ENCODE measurements around the gene MACROD1. TPM values are rescaled to one million over a fixed set of nuclear protein-coding genes. Genes with fewer than 3 reads are reported as not detected.

Gene MACROD1
- total RNA-seq, 2 donors from 2014 or later = 11.0 to 25.3 TPM

GRCh38 chr11:63952570-63952969 lies 213.3 kb downstream of the MACROD1 start:
- ATAC-seq = no peak
- Mint-ChIP-seq H3K9me3 (no peaks in the 10 kb centered on the region), H3K36me3 (peaks cover 0 to under 1% of the 10 kb centered on the region in 2 donors), H3K27ac (peak overlapping the region in 1 of 2 donors; percentile 68)
- no peak for DNase-seq (ENCODE audit: low spot score in 2 of 2)

- H3K9me3 Mint-ChIP-seq = no peaks in the 10 kb centered on the region
- ATAC-seq (peak; percentile 70 to 76), DNase-seq (ENCODE audit: low spot score in 2 of 2) (no peak)
- H3K27ac Mint-ChIP-seq = peak overlapping the region; percentile 75 to 85
- no peaks in the 10 kb centered on the region for H3K36me3 Mint-ChIP-seq
Measured at GRCh38 chr11:63951779-63952536, 214.0 kb downstream of the MACROD1 start.

Other genes starting within 250 kb of the MACROD1 start
- under 1 TPM; 0.09 to 0.99 TPM for gene RCOR2, start 248.9 kb downstream of the MACROD1 start, total RNA-seq
- gene NAA40, start 227.1 kb downstream of the MACROD1 start, total RNA-seq = 10 to 100 TPM; 23.5 to 25.4 TPM
- 100 to 1,000 TPM; 498 to 568 TPM for gene COX8A, start 191.5 kb downstream of the MACROD1 start, total RNA-seq
- gene OTUB1, start 179.7 kb downstream of the MACROD1 start, total RNA-seq = 10 to 100 TPM; 60.0 to 86.4 TPM
- gene FLRT1, start 130.2 kb downstream of the MACROD1 start, total RNA-seq = not detected
- gene STIP1, start 20.1 kb upstream of the MACROD1 start, total RNA-seq = 100 to 1,000 TPM; 328 to 366 TPM
- gene FERMT3, start 40.6 kb upstream of the MACROD1 start, total RNA-seq = 100 to 1,000 TPM; 142 to 193 TPM
- 10 to 100 TPM; 31.2 to 36.5 TPM for gene TRPT1, start 60.1 kb upstream of the MACROD1 start, total RNA-seq
- 10 to 100 TPM; 87.4 to 88.8 TPM for gene NUDT22, start 60.2 kb upstream of the MACROD1 start, total RNA-seq
- gene DNAJC4, start 64.4 kb upstream of the MACROD1 start, total RNA-seq = 10 to 100 TPM; 26.7 to 48.7 TPM
- 100 to 1,000 TPM in 1 of 2 donors, 10 to 100 TPM in 1; 57.6 to 119 TPM for gene VEGFB, start 68.5 kb upstream of the MACROD1 start, total RNA-seq
- 10 to 100 TPM; 27.7 to 36.0 TPM for gene FKBP2, start 75.0 kb upstream of the MACROD1 start, total RNA-seq
- 100 to 1,000 TPM; 177 to 262 TPM for gene PPP1R14B, start 80.8 kb upstream of the MACROD1 start, total RNA-seq
- gene PLCB3, start 85.4 kb upstream of the MACROD1 start, total RNA-seq = 10 to 100 TPM; 10.4 to 13.7 TPM
- 10 to 100 TPM in 1 of 2 donors, 1 to 10 TPM in 1; 7.1 to 31.6 TPM for gene BAD, start 118.6 kb upstream of the MACROD1 start, total RNA-seq
- gene GPR137, start 119.7 kb upstream of the MACROD1 start, total RNA-seq = 10 to 100 TPM; 34.2 to 37.6 TPM
- under 1 TPM; 0.23 to 0.46 TPM for gene KCNK4, start 125.2 kb upstream of the MACROD1 start, total RNA-seq
- gene CATSPERZ, start 134.2 kb upstream of the MACROD1 start, total RNA-seq = under 1 TPM in 1 of 2 donors, not detected in 1; 0.55 TPM
- gene ESRRA, start 139.4 kb upstream of the MACROD1 start, total RNA-seq = 10 to 100 TPM; 33.6 to 48.1 TPM
- gene TRMT112, start 151.4 kb upstream of the MACROD1 start, total RNA-seq = 100 to 1,000 TPM; 198 to 213 TPM
- gene PRDX5, start 152.0 kb upstream of the MACROD1 start, total RNA-seq = 100 to 1,000 TPM; 131 to 152 TPM
- gene CCDC88B, start 174.1 kb upstream of the MACROD1 start, total RNA-seq = 100 to 1,000 TPM in 1 of 2 donors, 10 to 100 TPM in 1; 75.0 to 103 TPM
- 10 to 100 TPM; 23.2 to 23.8 TPM for gene RPS6KA4, start 193.0 kb upstream of the MACROD1 start, total RNA-seq